ENCODE measurements around the gene GPC6.

Gene GPC6

GRCh38 chr13:93472814-93473296 lies 246.2 kb downstream of the GPC6 start:
- H3F3A ChIP-seq (ENCODE audit: insufficient read depth) = no peaks in the 10 kb centered on the region
- H3K4me3 ChIP-seq (ENCODE audit: insufficient read depth, low read length, poor library complexity, severe bottlenecking) = no peak overlapping the region
- H3K27ac ChIP-seq (ENCODE audit: low read depth, low read length) = no peak overlapping the region
- H3K9ac ChIP-seq (ENCODE audit: low read length) = no peak overlapping the region
- H3K9me2 ChIP-seq (replicated peaks; ENCODE audit: insufficient read depth, low read length) = no peaks in the 10 kb centered on the region
- H4K20me1 ChIP-seq (ENCODE audit: low read depth, low read length) = no peaks in the 10 kb centered on the region
- H3K4me2 ChIP-seq (ENCODE audit: low read depth, low read length, poor library complexity, severe bottlenecking) = no peak overlapping the region
- no peaks in the 10 kb centered on the region for H3K79me2 ChIP-seq (ENCODE audit: insufficient read depth, low read length)
- H2AFZ ChIP-seq (ENCODE audit: low read depth, low read length, severe bottlenecking) = no peak overlapping the region
- 0 out of 2 replicates have a peak, but pooled peaks cover 3% of the 10 kb centered on the region for H3K9me3 ChIP-seq (ENCODE audit: insufficient read depth, low read length)
- H3K27me3 ChIP-seq (ENCODE audit: low read length) = no peaks in the 10 kb centered on the region
- no peak for TF ChIP-seq EZH2phosphoT487 (conservative IDR thresholded peaks at IDR 0.05; ENCODE audit: low read length)
- TF ChIP-seq CTCF (IDR thresholded peaks at IDR 0.05; ENCODE audit: insufficient read depth, low read length, poor library complexity, severe bottlenecking) = no peak
- H3K36me3 ChIP-seq (ENCODE audit: low read length) = no peaks in the 10 kb centered on the region

- no peaks in the 10 kb centered on the region for H3F3A ChIP-seq (ENCODE audit: insufficient read depth)
- H3K9me2 ChIP-seq (replicated peaks; ENCODE audit: insufficient read depth, low read length) = no peaks in the 10 kb centered on the region
- no peak overlapping the region for H2AFZ ChIP-seq (ENCODE audit: low read depth, low read length, severe bottlenecking)
- TF ChIP-seq CTCF (IDR thresholded peaks at IDR 0.05; ENCODE audit: insufficient read depth, low read length, poor library complexity, severe bottlenecking) (no peak), EZH2phosphoT487 (conservative IDR thresholded peaks at IDR 0.05; ENCODE audit: low read length) (no peak)
- no peaks in the 10 kb centered on the region for H3K79me2 ChIP-seq (ENCODE audit: insufficient read depth, low read length)
- H3K9ac ChIP-seq (ENCODE audit: low read length) = no peak overlapping the region
- H3K27ac ChIP-seq (ENCODE audit: low read depth, low read length) = no peak overlapping the region
- no peaks in the 10 kb centered on the region for H3K27me3 ChIP-seq (ENCODE audit: low read length)
- H3K9me3 ChIP-seq (ENCODE audit: insufficient read depth, low read length) = 0 out of 2 replicates have a peak, but pooled peaks cover 3% of the 10 kb centered on the region
- no peak overlapping the region for H3K4me3 ChIP-seq (ENCODE audit: insufficient read depth, low read length, poor library complexity, severe bottlenecking)
- H3K36me3 ChIP-seq (ENCODE audit: low read length) = no peaks in the 10 kb centered on the region
- H4K20me1 ChIP-seq (ENCODE audit: low read depth, low read length) = no peaks in the 10 kb centered on the region
- no peak overlapping the region for H3K4me2 ChIP-seq (ENCODE audit: low read depth, low read length, poor library complexity, severe bottlenecking)
These were observed 247.0 kb downstream of the GPC6 start for GRCh38 chr13:93473441-93474270.

GRCh38 chr13:93476175-93476574 lies 249.6 kb downstream of the GPC6 start:
- H3K4me3 ChIP-seq (ENCODE audit: insufficient read depth, low read length, poor library complexity, severe bottlenecking) = no peak overlapping the region
- H3K9me2 ChIP-seq (replicated peaks; ENCODE audit: insufficient read depth, low read length) = no peaks in the 10 kb centered on the region
- H4K20me1 ChIP-seq (ENCODE audit: low read depth, low read length) = no peaks in the 10 kb centered on the region
- no peak overlapping the region for H3K4me2 ChIP-seq (ENCODE audit: low read depth, low read length, poor library complexity, severe bottlenecking)
- H3K27me3 ChIP-seq (ENCODE audit: low read length) = no peaks in the 10 kb centered on the region
- no peaks in the 10 kb centered on the region for H3F3A ChIP-seq (ENCODE audit: insufficient read depth)
- no peaks in the 10 kb centered on the region for H3K79me2 ChIP-seq (ENCODE audit: insufficient read depth, low read length)
- 0 out of 2 replicates have a peak, but pooled peaks cover 3% of the 10 kb centered on the region for H3K9me3 ChIP-seq (ENCODE audit: insufficient read depth, low read length)
- no peak overlapping the region for H2AFZ ChIP-seq (ENCODE audit: low read depth, low read length, severe bottlenecking)
- no peak for TF ChIP-seq CTCF (IDR thresholded peaks at IDR 0.05; ENCODE audit: insufficient read depth, low read length, poor library complexity, severe bottlenecking)
- no peak for TF ChIP-seq EZH2phosphoT487 (conservative IDR thresholded peaks at IDR 0.05; ENCODE audit: low read length)
- no peak overlapping the region for H3K27ac ChIP-seq (ENCODE audit: low read depth, low read length)
- no peaks in the 10 kb centered on the region for H3K36me3 ChIP-seq (ENCODE audit: low read length)
- no peak overlapping the region for H3K9ac ChIP-seq (ENCODE audit: low read length)
